ENCODE data around the gene UBE2L5.

- TF ChIP-seq, protein P1, sequence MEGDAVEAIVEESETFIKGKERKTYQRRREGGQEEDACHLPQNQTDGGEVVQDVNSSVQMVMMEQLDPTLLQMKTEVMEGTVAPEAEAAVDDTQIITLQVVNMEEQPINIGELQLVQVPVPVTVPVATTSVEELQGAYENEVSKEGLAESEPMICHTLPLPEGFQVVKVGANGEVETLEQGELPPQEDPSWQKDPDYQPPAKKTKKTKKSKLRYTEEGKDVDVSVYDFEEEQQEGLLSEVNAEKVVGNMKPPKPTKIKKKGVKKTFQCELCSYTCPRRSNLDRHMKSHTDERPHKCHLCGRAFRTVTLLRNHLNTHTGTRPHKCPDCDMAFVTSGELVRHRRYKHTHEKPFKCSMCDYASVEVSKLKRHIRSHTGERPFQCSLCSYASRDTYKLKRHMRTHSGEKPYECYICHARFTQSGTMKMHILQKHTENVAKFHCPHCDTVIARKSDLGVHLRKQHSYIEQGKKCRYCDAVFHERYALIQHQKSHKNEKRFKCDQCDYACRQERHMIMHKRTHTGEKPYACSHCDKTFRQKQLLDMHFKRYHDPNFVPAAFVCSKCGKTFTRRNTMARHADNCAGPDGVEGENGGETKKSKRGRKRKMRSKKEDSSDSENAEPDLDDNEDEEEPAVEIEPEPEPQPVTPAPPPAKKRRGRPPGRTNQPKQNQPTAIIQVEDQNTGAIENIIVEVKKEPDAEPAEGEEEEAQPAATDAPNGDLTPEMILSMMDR (IDR thresholded peaks at IDR 0.05), result no peak
- TF ChIP-seq POLR2A (IDR thresholded peaks at IDR 0.05), result peak in 1 of 2 donors; percentile 79
These were observed 42.4 kb downstream of the UBE2L5 start for GRCh38 chr13:30464496-30465342.

All from thyroid gland (tissue), 4 donors.